Gastrocnemius medialis (tissue), 4 donors: ENCODE measurements around the gene BCOR.

ENCODE experiments used
- POLR2A ChIP-seq, 2 donors: fragments of 450-650 bp; IDR thresholded peaks; one replicate each; pipeline ENCODE4 v1.6.1; 2017; ENCODE audit warnings: antibody characterized with exemption in 2 of 2, mild to moderate bottlenecking in 2 of 2, moderate library complexity in 2 of 2
- TF ChIP-seq, protein P1 (sequence below), 5 experiments: fragments of 450-650 bp in 3 of 5; fragments of 200-600 bp in 2 of 5; sonication (generic) in 2 of 5; IDR thresholded peaks in 4 of 5; conservative IDR thresholded peaks in 1 of 5; 1 replicate in 4 of 5; 2 replicates in 1 of 5; pipeline ENCODE4 v1.5.1; 2016 to 2019; ENCODE audit warnings: antibody characterized with exemption in 5 of 5, mild to moderate bottlenecking in 3 of 5, moderate library complexity in 3 of 5

DNA sequence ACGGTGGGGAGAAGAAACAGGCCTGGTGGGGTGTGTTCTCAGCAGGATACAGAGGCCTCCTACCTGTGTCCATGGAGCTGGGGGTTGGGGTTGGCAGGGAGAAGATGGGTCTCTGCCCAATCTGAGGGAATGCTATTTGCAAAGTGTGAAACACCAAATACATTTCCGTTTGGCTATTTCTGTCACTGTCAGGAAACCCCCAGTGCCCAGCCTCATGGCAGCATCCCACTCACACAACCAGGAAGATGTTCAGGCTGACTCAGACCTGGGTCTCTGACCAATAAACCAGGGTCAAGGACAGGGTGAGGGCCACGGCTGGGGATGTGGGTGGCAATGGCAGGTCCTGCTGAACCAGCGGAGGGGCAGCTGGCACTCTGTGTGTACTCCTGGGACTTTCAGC is 41.3 kb downstream of the BCOR start:
- TF ChIP-seq, protein P1, sequence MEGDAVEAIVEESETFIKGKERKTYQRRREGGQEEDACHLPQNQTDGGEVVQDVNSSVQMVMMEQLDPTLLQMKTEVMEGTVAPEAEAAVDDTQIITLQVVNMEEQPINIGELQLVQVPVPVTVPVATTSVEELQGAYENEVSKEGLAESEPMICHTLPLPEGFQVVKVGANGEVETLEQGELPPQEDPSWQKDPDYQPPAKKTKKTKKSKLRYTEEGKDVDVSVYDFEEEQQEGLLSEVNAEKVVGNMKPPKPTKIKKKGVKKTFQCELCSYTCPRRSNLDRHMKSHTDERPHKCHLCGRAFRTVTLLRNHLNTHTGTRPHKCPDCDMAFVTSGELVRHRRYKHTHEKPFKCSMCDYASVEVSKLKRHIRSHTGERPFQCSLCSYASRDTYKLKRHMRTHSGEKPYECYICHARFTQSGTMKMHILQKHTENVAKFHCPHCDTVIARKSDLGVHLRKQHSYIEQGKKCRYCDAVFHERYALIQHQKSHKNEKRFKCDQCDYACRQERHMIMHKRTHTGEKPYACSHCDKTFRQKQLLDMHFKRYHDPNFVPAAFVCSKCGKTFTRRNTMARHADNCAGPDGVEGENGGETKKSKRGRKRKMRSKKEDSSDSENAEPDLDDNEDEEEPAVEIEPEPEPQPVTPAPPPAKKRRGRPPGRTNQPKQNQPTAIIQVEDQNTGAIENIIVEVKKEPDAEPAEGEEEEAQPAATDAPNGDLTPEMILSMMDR (IDR thresholded peaks at IDR 0.05 in 4 of 5, conservative IDR thresholded peaks at IDR 0.05 in 1 of 5), result no peak
- TF ChIP-seq POLR2A (IDR thresholded peaks at IDR 0.05), result no peak
